ENCODE data around the gene LHFPL5.
A peak's percentile ranks its signal among the peaks of the same experiment; 100 is the strongest.

Gene LHFPL5

DNA sequence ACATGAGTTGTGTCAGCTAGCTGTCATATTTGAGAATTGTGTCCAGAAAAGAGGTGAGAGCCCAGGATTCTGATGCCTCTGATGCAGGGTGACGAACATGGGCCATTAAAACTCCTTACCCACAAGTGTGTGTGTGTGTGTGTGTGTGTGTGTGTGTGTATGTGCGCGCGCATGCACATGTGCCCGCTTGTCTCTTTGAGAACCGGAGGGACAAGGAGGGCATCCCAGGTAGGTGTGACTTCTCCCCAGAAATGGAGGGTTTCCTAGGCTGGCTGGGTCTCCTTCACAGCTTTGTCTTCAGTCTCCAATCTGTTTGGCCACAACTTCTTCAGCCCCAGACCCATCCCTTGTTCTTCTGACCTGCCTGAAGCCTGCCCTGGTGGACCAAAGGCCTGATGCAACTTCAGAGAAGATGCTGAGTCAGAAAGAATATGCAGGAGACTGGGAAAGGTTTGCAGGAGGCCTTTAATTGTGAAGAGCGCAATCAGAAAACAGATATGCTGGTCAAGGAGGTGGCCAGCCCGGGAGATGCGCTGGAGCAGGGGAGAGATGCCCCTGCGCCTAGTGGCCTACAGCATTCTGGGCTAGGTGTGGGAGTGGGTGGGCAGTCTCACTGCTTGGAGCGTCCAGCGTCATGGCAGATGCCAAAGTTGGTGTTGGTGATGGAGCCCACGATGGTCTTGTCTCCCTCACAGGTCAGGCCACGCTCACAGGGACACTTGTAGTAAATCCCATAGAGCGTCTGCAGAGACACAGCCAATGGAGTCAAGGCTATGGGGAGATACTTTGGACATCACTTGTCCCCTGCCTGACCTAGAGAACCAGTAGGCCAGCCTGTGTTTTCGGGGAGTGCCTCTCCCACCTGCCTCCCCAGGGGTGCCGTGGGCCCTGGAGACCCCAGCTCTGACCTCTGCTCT, 10.4 kb upstream of the LHFPL5 start:
- no peak for DNase-seq

- DNase-seq, result no peak
These were observed 9.6 kb upstream of the LHFPL5 start for GRCh38 chr6:35795453-35796071.

DNA sequence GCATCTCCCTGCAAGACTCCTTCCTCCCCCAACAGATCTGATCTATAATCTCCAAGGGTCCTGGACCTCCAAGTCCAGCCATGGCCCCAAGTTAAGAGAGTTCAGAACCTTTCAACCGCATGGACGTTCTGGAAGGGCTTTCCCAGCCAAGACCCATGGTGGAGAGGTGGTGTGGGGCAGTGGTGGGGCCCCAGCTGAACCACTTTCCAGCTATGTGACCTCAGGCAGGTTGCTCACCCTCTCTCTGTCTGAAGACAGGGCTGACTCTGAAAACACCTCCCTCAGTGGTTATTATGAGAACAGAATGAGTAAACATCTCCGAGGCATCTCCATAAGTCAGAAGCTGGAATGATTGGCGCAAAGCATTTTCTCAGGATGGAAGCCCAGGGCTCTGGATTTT, 8.9 kb upstream of the LHFPL5 start:
- no peak for DNase-seq

DNA sequence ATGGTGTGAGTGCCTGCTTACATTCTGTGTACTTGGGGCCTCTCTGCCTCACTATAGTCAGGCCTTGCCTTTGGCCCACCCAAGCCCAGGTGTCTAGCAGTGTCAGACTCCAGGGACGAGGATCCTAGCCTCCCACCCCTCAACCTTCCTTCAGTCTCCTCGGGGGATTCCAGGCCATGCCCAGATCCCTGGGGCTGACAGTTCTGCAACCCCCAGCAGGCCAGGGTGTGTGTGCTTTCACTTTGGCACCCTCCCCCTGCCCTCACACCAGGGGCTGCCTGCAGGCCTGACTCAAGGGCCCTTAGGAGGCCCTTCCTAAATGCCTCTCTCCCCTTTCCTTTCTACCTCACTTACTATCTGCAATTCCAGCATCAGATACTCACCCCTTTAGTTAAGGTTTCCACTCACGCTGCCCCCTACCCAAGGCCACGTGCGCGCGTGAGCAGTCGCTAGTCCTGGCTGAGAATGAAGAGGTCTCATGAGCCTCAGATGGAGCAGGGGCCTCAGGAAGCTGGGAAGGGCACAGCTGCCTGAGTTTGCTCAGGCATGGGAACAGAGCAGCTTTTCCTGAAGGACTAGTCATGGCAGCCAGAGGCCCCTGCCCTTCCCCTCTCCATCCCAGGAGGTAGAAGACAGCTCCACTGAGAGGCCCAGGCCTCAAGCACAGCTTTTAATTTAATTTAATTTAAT, 7.2 kb upstream of the LHFPL5 start:
- DNase-seq, result no peak

DNA sequence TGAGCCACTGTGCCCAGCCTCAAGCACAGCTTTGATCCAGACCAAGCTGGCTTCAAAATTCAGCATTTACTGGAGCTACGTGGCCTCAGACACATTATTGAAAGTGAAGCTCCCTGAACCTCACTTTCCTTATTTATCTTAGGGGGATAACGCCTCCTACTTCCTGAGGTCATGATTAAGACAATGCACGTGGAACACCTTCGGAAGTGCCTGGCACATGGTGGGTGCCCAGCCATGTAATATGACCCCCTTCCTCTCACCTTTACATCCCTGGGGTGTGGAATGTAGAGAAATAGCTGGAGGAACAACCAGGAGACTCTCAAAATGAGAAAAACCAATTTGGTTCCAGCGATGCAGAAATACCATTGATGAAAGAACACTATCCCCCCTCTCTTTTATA, 6.4 kb upstream of the LHFPL5 start:
- DNase-seq, result no peak

- DNase-seq, result no peak
These were observed 4.0 kb upstream of the LHFPL5 start for GRCh38 chr6:35801148-35801547.

- DNase-seq, result no peak
These were observed 3.5 kb downstream of the LHFPL5 start for GRCh38 chr6:35808688-35809087.

- no peak for DNase-seq
These were observed 4.7 kb downstream of the LHFPL5 start for GRCh38 chr6:35809809-35810208.

DNA sequence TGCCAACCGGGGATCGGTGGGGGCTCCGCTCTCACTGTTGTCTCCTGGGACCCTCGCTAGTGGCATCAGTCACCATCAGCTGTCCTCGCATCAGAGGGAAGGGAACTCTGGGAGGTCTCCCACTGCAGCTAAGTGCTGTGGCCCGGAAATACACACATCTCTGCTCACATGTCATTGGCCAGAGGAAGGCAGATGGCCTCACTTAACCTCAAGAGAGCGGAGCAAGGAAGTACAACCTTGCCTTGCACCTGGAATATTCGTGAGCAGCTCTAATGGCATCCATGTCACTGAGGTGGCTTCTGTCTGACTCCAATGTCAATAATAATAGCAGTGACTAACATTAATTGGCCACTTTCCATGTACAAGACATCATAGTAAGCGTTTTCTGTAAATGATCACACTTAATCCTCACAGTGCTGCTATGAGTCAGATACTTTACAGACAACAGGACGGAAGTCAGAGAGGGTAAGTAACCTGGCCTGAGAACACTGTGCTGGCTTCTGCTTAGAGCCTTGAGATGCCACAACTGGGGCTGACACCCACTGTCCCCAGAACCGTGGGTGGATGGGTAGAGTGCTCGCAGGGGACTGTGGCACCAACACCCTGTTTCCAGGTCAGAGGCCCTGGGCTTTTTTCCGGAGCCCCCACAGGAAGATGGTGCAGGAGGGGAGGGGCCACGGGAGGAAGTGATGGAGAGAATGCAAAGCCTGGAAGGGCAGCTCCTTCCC, 6.0 kb downstream of the LHFPL5 start:
- DNase-seq, result peak; percentile 41

DNA sequence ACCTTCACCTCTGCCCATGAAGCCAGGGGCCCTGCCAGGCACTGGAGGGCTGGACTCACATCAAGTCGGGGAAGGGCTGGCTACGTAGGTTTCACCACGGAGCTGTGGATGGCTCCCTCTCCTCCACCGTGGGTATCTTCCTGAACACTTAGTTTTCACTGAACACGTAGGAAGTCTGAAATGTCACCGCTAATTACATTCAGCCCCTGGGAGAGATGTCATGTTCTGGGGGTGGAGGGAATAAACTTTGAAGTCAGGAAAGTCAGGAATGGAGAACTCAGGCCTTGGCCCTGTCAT, 6.5 kb downstream of the LHFPL5 start:
- no peak for DNase-seq

- DNase-seq, result no peak
These were observed 12.4 kb downstream of the LHFPL5 start for GRCh38 chr6:35817515-35817914.

DNA sequence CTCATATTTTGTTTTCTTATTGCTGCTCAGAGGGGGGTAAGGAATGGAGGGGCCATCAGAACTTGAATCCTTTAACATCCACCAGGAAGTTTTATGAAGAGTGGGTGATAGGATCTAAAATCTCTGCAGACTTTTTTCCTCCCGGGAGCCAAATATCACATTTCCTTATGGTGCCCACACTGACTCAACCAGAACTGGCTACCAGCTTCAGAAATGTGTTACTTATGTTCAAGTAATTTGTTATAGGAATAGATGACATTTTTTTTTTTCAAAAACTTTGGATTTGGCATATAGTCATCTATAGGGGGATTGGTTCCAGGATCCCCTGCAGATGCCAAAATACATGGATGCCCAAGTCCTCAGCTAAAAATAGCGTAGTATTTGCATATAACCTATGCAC, 18.4 kb downstream of the LHFPL5 start:
- DNase-seq, result no peak

DNA sequence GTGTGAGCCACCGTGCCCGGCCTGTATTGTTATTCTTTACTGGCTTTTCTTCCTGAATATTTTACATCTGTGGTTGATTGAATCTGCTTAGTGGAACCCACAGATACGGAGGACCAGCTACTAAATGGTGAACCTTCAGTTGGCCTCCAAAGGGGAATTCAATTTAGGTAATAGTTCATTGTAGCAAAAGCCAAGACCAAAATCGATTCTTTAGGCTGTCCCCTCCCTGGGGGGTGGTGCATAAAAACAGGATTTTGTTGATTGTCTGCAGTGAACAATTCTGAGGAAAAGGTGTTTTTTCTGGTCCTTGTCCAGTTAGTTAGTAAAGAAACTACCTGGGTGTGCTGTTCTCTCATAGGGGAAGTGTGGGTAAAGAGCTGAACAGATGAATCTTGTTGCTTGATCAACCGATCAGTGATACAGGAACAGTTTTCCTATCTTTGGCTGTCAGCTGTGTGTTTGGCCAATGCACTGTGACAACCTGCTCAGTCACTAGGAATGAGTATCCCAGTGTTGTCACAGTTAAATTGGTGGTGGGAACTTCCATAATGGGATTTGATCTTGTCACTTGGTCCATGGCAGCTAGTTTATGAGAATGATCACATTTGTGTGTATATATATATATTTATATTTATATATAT, 19.5 kb downstream of the LHFPL5 start:
- no peak for DNase-seq

- DNase-seq, result no peak
These were observed 24.2 kb downstream of the LHFPL5 start for GRCh38 chr6:35829306-35829705.

DNA sequence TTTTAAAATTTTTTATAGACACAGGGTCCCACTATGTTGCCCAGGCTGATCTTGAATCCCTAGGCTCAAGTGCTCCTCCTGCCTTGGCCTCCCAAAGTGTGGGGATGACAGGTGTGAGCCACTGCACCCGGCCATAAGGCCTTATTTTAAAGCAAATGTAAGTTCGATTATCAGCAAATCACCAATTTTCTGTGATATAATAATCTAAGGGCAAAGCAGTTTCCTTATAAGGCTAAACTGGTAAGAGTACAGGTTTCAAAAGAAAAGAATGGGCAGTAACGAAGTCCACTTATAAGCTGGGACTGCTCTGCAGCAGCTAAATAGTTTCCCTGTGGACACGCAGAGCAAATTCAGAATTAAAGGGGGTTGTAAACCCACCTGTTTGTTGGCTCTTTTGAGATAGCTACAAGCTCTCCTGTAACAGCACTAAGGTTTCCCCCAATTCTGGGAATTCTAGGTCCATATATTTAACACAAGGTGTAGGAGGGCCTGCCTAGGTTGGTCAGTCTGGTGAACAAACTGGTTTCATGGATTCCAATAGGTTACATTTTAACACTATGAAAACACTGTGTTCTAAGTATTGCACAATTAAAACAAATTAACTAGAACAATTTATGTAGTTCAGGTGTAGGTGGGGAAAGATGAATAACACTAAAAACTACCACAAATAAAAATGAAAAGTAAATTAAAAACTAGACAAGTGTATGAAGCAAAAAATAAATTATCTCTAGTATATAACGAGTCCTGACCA, 26.3 kb downstream of the LHFPL5 start:
- no peak for DNase-seq

- DNase-seq, result no peak
These were observed 28.4 kb downstream of the LHFPL5 start for GRCh38 chr6:35833536-35833935.

DNA sequence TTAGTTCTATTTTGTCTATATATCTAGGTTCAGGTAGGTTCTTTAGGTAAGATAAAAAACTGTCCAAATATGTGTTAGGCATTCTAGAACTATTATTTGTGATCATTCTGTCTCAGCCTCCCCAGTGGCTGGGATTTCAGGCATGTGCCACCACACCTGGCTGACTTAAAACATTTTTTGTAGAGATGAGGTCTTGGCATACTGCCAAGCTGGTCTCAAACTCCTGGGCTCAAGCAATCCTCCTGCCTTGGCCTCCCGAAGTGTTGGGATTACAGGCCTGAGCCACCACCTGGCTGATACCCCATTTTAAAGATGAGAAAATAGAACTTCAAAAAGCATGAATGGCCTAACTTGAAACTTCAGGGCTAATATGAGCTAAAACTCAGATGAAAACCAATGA, 33.9 kb downstream of the LHFPL5 start:
- DNase-seq, result no peak

DNA sequence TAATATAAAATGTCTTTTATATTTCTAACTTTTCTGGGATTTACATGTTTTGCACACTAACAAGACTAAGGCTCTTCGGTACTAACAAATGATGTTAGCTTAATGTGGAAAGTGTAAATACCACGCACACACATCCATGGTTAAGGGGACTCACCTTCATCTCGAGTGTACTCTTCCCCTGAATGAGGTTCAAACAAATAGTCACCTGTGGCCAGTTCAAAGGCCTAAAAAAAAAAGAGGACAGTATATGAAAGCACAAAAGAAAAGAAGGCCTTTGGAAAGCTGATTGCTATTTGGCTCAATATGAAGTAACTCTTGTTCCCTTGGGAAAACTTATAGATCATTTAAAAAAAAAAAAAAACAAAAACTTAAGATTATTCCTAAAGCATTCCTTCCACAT, 37.2 kb downstream of the LHFPL5 start:
- DNase-seq, result no peak

DNA sequence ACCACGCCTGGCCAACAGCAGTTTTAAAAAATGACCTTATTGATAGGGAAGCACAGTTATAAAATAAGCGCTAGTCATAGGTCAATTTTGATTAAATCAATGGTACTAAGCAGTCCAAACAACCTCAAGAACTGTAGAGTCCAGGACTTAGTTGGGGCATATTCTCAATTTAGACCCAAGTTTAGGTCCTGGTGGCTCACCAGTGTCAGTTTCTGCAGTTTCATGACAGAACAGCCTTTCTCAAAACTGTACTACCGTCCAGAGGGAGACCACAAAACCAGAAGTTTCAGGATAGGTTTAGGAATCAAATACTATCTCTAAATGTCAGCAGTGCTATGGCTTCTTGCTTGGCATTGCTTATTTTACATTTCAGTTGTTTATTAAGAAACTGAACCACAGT, 39.1 kb downstream of the LHFPL5 start:
- no peak for DNase-seq

GRCh38 chr6:35850208-35850607, 45.1 kb downstream of the LHFPL5 start:
- DNase-seq, result no peak

DNA sequence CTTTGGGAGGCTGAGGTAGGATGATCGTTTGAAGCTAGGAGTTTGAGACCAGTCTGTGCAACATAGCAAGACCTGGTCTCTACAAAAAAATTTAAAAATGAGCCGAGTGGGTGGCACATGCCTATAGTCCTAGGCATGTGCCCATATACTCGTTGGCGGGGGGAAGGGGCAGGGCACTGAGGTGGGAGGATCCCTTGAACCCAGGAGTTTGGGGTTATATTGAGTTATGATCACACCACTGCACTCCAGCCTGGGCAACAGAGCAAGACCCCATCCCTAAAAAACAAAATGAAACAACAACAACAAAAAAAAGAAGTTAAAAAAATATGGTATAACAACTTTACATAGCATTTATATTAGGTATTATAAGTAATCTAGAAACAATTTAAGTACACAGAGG, 47.8 kb downstream of the LHFPL5 start:
- no peak for DNase-seq

GRCh38 chr6:35856250-35856649, 51.1 kb downstream of the LHFPL5 start:
- DNase-seq, result no peak

Data from fibroblast of skin of scalp (primary cell).